Endothelial cell of umbilical vein (primary cell): Measurements from ENCODE around the gene HMGXB4. TPM values are rescaled to one million over a fixed set of nuclear protein-coding genes. Genes with fewer than 3 reads are reported as not detected.

ENCODE experiments used
- BruUV-seq: library from RNA; stranded (reverse); fragments of 400-500 nt; replicated peaks from 2 replicates; lab custom pipeline; 2021; lab: Mats Ljungman, UMichigan
- CTCF ChIA-PET: fragments of 300-600, 350-600 bp; sonication (Branson Sonifier 250); formaldehyde crosslinking; loops from one replicate; lab custom pipeline; 2021; ENCODE audit warnings: antibody characterized with exemption, inconsistent platforms; lab: Charles Lee
- POLR2A ChIA-PET: fragments of 300-600, 350-600 bp; sonication (Branson Sonifier 250); formaldehyde crosslinking; loops from one replicate; lab custom pipeline; 2021; ENCODE audit warnings: antibody characterized with exemption, inconsistent platforms; lab: Charles Lee
- DNase-seq: peaks from one replicate; pipeline ENCODE4 v3.0.0-alpha.2; 2011; ENCODE audit warnings: low read depth, low spot score
- FAIRE-seq: peaks from 2 replicates; lab custom pipeline; 2011; peaks lifted over from hg19 to GRCh38; lab: Jason Lieb, UNC
- H2AFZ ChIP-seq: 2 replicates; pipeline ENCODE4 v1.6.0; 2012; ENCODE audit warnings: low read depth, low read length, control low read depth, inconsistent platforms
- H3K27ac ChIP-seq: 2 replicates; pipeline ENCODE4 v1.5.1; 2011; ENCODE audit warnings: low read depth, mild to moderate bottlenecking, control low read depth, low read length, moderate library complexity; ENCODE audit not compliant: insufficient read depth
- H3K27me3 ChIP-seq, 2 experiments: 2 replicates each; pipeline versions ENCODE4 v1.6.0 to v1.6.1; 2011; ENCODE audit warnings: low read length in 2 of 2, mixed read lengths in 1 of 2; ENCODE audit not compliant: control insufficient read depth in 2 of 2, insufficient read depth in 2 of 2
- H3K36me3 ChIP-seq, 2 experiments: 2 replicates in 1 of 2; 3 replicates in 1 of 2; pipeline ENCODE4 v1.5.1; 2011; ENCODE audit warnings: low read length in 2 of 2, mild to moderate bottlenecking in 1 of 2, moderate library complexity in 1 of 2; ENCODE audit not compliant: control insufficient read depth in 2 of 2, insufficient read depth in 2 of 2; ENCODE audit errors: extremely low read depth in 1 of 2
- H3K4me1 ChIP-seq: 3 replicates; pipeline ENCODE4 v1.5.1; 2011; ENCODE audit warnings: mild to moderate bottlenecking, low read length; ENCODE audit not compliant: control insufficient read depth, insufficient read depth; ENCODE audit errors: extremely low read depth
- H3K4me2 ChIP-seq: 2 replicates; pipeline ENCODE4 v1.6.1; 2011; ENCODE audit warnings: low read length, control low read depth, mixed read lengths; ENCODE audit not compliant: insufficient read depth
- H3K4me3 ChIP-seq, 3 experiments: fragments of 200-600 bp in 1 of 3; sonication (generic), shearing (Covaris generic) in 1 of 3; replicated peaks in 1 of 3; 2 replicates each; pipeline ENCODE4 v1.5.1; 2011 to 2016; ENCODE audit warnings: control low read depth in 3 of 3, low read length in 3 of 3, mild to moderate bottlenecking in 2 of 3, inconsistent platforms in 1 of 3, low read depth in 1 of 3, moderate library complexity in 1 of 3; ENCODE audit not compliant: insufficient read depth in 1 of 3
- H3K79me2 ChIP-seq: 2 replicates; pipeline ENCODE4 v1.6.0; 2012; ENCODE audit warnings: low read length, inconsistent platforms; ENCODE audit not compliant: control insufficient read depth, insufficient read depth
- H3K9ac ChIP-seq: replicated peaks from 2 replicates; pipeline ENCODE3; 2011; ENCODE audit warnings: low read length, control low read depth; ENCODE audit not compliant: insufficient read depth; ENCODE audit errors: extremely low read depth
- H3K9me1 ChIP-seq: replicated peaks from 3 replicates; pipeline ENCODE4 v1.6.0; 2011; ENCODE audit warnings: mild to moderate bottlenecking, low read length; ENCODE audit not compliant: control insufficient read depth, insufficient read depth; ENCODE audit errors: extremely low read depth
- H3K9me3 ChIP-seq: replicated peaks from 2 replicates; pipeline ENCODE4 v1.5.1; 2012; ENCODE audit warnings: low read length, inconsistent platforms; ENCODE audit not compliant: control insufficient read depth, insufficient read depth
- H4K20me1 ChIP-seq: replicated peaks from 2 replicates; pipeline ENCODE3; 2011; ENCODE audit warnings: mild to moderate bottlenecking, low read length; ENCODE audit not compliant: control insufficient read depth, insufficient read depth; ENCODE audit errors: extremely low read depth
- FOS ChIP-seq: IDR thresholded peaks from 2 replicates; pipeline ENCODE4 v1.6.1; 2011; ENCODE audit warnings: mild to moderate bottlenecking, low read length, moderate library complexity, borderline replicate concordance; ENCODE audit not compliant: insufficient read depth
- GATA2 ChIP-seq: IDR thresholded peaks from 2 replicates; pipeline ENCODE4 v1.7.0; 2011; ENCODE audit warnings: low read depth, mild to moderate bottlenecking, moderate library complexity, mixed read lengths, low read length; ENCODE audit not compliant: insufficient read length, insufficient read depth
- JUN ChIP-seq: IDR thresholded peaks from 2 replicates; pipeline ENCODE4 v1.6.1; 2011; ENCODE audit warnings: borderline replicate concordance, low read depth; ENCODE audit not compliant: insufficient read length, insufficient read depth
- POLR2AphosphoS5 ChIP-seq: IDR thresholded peaks from 2 replicates; pipeline ENCODE4 v1.6.1; 2012; ENCODE audit warnings: low read depth, mild to moderate bottlenecking, control low read depth, low read length, moderate library complexity; ENCODE audit not compliant: insufficient read depth
- dilution Hi-C: fragments of 300-500 bp; cut with MboI; formaldehyde crosslinking; loops from one replicate; pipeline ENCODE4 v1.15.0; 2019; ENCODE audit warnings: low sequenced_read_pairs; ENCODE audit not compliant: extremely low pct_ligation_motif_present
- intact Hi-C: fragments of 100-400 bp; cut with micrococcal nuclease; formaldehyde crosslinking; loops from one replicate; pipeline ENCODE4 v1.10.0; 2022
- polyA plus RNA-seq, 4 experiments: library from polyadenylated mRNA; depleted of rRNA in 3 of 4; stranded (reverse) in 3 of 4; unstranded in 1 of 4; fragments of >200 nt; gene quantifications; 2 replicates each; pipeline versions ENCODE4 v1.2.1 to v1.2.3, GENCODE V29; 2011 to 2012; ENCODE audit warnings: missing spikeins in 1 of 4
- total RNA-seq: library from RNA; stranded (reverse); gene quantifications from 2 replicates; pipeline ENCODE4 v1.2.3, GENCODE V29; 2021
- TF ChIP-seq, protein P1 (sequence below): IDR thresholded peaks from 2 replicates; pipeline ENCODE4 v1.6.1; 2011; ENCODE audit not compliant: insufficient read depth, insufficient read length
- TF ChIP-seq, protein P2 (sequence below), 2 donors: IDR thresholded peaks; 1 replicate in 1 of 2; 2 replicates in 1 of 2; pipeline ENCODE4 v1.5.1; 2011; ENCODE audit warnings: low read length in 2 of 2, mild to moderate bottlenecking in 2 of 2, moderate library complexity in 2 of 2, control low read depth in 1 of 2, inconsistent platforms in 1 of 2, low read depth in 1 of 2; ENCODE audit not compliant: insufficient read depth in 1 of 2; ENCODE audit errors: extremely low read depth in 1 of 2

Gene HMGXB4
- total and polyA plus RNA-seq, 2 donors (not counting 3 experiments of a cell fraction or from before 2014, with no cell fraction given), result 12.2 to 30.5 TPM

DNA sequence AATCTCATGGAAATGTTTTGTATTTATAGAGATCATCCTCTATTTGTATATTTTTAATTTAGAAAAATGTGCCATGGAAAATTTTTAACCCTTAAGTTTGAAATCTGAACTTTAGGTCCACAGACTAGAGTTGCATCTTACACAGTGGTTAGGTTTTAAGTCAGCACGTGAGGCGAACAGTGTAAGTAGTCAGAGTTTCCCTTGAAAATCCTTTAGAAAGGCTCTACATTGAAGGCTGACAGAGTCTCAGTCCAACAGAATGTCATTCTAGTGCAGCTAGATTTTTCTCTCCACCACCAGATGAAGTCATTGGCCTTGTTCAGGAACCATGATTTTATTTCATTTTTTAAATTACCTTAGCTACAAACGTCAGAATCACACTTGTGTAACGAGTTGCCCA is 18.7 kb downstream of the HMGXB4 start:
- Histone ChIP-seq H3K27me3 (no peaks in the 10 kb centered on the region), H3K9me1 (no peaks in the 10 kb centered on the region), H3K9ac (no peak overlapping the region), H3K9me3 (no peaks in the 10 kb centered on the region), H3K79me2 (peaks cover 16% of the 10 kb centered on the region), H3K4me2 (no peak overlapping the region), H3K27ac (no peak overlapping the region), H2AFZ (no peak overlapping the region), H3K4me3 (no peak overlapping the region), H3K36me3 (peaks cover 0 to 7% of the 10 kb centered on the region in 2 experiments), H4K20me1 (no peaks in the 10 kb centered on the region), H3K4me1 (no peaks in the 10 kb centered on the region)
- ChIA-PET POLR2A (no interaction called here), CTCF (interaction anchor here (1.3 kb wide), 1 partner anchor 44 kb away, joined by 3 read pairs; no protein-coding TSS in a partner anchor)
- DNase-seq (no peak), FAIRE-seq (no peak)
- intact Hi-C loops (no loop called here), dilution Hi-C loops (no loop called here)
- BruUV-seq, result no TSS peak
- no peak for TF ChIP-seq GATA2
- TF ChIP-seq JUN, result no peak
- TF ChIP-seq POLR2AphosphoS5, result no peak
- TF ChIP-seq, protein P1, sequence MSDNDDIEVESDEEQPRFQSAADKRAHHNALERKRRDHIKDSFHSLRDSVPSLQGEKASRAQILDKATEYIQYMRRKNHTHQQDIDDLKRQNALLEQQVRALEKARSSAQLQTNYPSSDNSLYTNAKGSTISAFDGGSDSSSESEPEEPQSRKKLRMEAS, result no peak
- TF ChIP-seq, protein P2, sequence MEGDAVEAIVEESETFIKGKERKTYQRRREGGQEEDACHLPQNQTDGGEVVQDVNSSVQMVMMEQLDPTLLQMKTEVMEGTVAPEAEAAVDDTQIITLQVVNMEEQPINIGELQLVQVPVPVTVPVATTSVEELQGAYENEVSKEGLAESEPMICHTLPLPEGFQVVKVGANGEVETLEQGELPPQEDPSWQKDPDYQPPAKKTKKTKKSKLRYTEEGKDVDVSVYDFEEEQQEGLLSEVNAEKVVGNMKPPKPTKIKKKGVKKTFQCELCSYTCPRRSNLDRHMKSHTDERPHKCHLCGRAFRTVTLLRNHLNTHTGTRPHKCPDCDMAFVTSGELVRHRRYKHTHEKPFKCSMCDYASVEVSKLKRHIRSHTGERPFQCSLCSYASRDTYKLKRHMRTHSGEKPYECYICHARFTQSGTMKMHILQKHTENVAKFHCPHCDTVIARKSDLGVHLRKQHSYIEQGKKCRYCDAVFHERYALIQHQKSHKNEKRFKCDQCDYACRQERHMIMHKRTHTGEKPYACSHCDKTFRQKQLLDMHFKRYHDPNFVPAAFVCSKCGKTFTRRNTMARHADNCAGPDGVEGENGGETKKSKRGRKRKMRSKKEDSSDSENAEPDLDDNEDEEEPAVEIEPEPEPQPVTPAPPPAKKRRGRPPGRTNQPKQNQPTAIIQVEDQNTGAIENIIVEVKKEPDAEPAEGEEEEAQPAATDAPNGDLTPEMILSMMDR (IDR thresholded peaks at IDR 0.05; ENCODE audit: extremely low read depth in 1 of 2, insufficient read depth in 1 of 2, low read depth in 1 of 2, low read length in 2 of 2), result no peak
- TF ChIP-seq FOS, result no peak
